ENCODE measurements around the gene LRP5.

Gene LRP5

GRCh38 chr11:68372625-68373024 lies 60.2 kb downstream of the LRP5 start:
- no peak for DNase-seq

GRCh38 chr11:68373189-68373814 lies 60.9 kb downstream of the LRP5 start:
- peak; percentile 93 for DNase-seq

- DNase-seq: peak; percentile 36
Measured at GRCh38 chr11:68373815-68374501, 61.6 kb downstream of the LRP5 start.

GRCh38 chr11:68374531-68374930 lies 62.1 kb downstream of the LRP5 start:
- DNase-seq: peak; percentile 18

GRCh38 chr11:68375337-68375736 lies 62.9 kb downstream of the LRP5 start:
- no peak for DNase-seq

- DNase-seq: no peak
Measured at GRCh38 chr11:68375766-68376165, 63.4 kb downstream of the LRP5 start.

- DNase-seq: no peak
Measured at GRCh38 chr11:68377389-68377795, 65.0 kb downstream of the LRP5 start.

- DNase-seq: peak; percentile 14
Measured at GRCh38 chr11:68379206-68379605, 66.8 kb downstream of the LRP5 start.

GRCh38 chr11:68380786-68381622 lies 68.6 kb downstream of the LRP5 start:
- DNase-seq: peak; percentile 34

- DNase-seq: no peak
Measured at GRCh38 chr11:68381716-68382115, 69.3 kb downstream of the LRP5 start.

GRCh38 chr11:68382358-68382998 lies 70.1 kb downstream of the LRP5 start:
- no peak for DNase-seq

GRCh38 chr11:68383976-68384501 lies 71.6 kb downstream of the LRP5 start:
- peak; percentile 57 for DNase-seq

GRCh38 chr11:68384530-68385081 lies 72.2 kb downstream of the LRP5 start:
- DNase-seq: no peak

- DNase-seq: no peak
Measured at GRCh38 chr11:68385128-68385527, 72.7 kb downstream of the LRP5 start.

- DNase-seq: no peak
Measured at GRCh38 chr11:68386331-68386978, 74.1 kb downstream of the LRP5 start.

GRCh38 chr11:68387840-68388239 lies 75.4 kb downstream of the LRP5 start:
- no peak for DNase-seq

GRCh38 chr11:68388595-68389198 lies 76.3 kb downstream of the LRP5 start:
- no peak for DNase-seq

- no peak for DNase-seq
Measured at GRCh38 chr11:68390315-68390714, 77.9 kb downstream of the LRP5 start.

- DNase-seq: no peak
Measured at GRCh38 chr11:68392822-68393221, 80.4 kb downstream of the LRP5 start.

GRCh38 chr11:68396516-68396915 lies 84.1 kb downstream of the LRP5 start:
- no peak for DNase-seq

- no peak for DNase-seq
Measured at GRCh38 chr11:68397256-68397655, 84.9 kb downstream of the LRP5 start.

All from fibroblast of upper back skin (primary cell).